ENCODE measurements around the gene BRF1.

GRCh38 chr14:105185001-105185400 lies 115.8 kb downstream of the BRF1 start:
- TF ChIP-seq CTCF (conservative IDR thresholded peaks at IDR 0.05 in 1 of 2, IDR thresholded peaks at IDR 0.05 in 1 of 2; ENCODE audit: low read depth in 1 of 2, low read length in 2 of 2) (no peak), EZH2 (IDR thresholded peaks at IDR 0.05; ENCODE audit: low read length, missing control alignments) (no peak)

All from fibroblast of lung (primary cell).